ENCODE results near the gene FKBP14.

Gene FKBP14

DNA sequence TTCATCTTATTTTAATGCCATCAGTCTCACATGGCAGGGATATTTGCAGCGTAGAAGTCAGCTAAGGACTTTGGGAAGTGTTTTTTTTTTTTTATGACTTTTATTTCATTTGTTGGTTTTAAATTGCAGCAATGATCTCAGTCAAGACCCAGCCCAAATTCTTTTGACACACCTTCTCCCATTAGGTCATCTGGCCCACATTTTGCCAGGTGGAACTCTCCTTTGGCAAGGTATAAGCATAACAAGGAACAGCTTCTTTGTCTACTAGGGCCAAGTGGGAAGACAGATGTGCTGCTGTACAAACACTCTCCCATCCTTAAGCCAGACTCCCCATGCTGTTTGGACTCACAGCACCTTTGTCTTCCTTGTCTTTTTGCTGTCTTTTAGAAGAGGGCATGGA is 43.5 kb upstream of the FKBP14 start:
- Histone ChIP-seq H3F3A (ENCODE audit: insufficient read depth) (no peaks in the 10 kb centered on the region), H3K36me3 (ENCODE audit: low read length) (no peaks in the 10 kb centered on the region), H3K27ac (ENCODE audit: low read depth, low read length) (no peak overlapping the region), H3K4me3 (ENCODE audit: insufficient read depth, low read length, poor library complexity, severe bottlenecking) (no peak overlapping the region), H3K9ac (ENCODE audit: low read length) (no peak overlapping the region), H3K4me2 (ENCODE audit: low read depth, low read length, poor library complexity, severe bottlenecking) (no peak overlapping the region), H2AFZ (ENCODE audit: low read depth, low read length, severe bottlenecking) (no peak overlapping the region), H3K9me3 (ENCODE audit: insufficient read depth, low read length) (no peaks in the 10 kb centered on the region), H3K9me2 (replicated peaks; ENCODE audit: insufficient read depth, low read length) (no peaks in the 10 kb centered on the region), H4K20me1 (ENCODE audit: low read depth, low read length) (no peaks in the 10 kb centered on the region), H3K79me2 (ENCODE audit: insufficient read depth, low read length) (no peaks in the 10 kb centered on the region), H3K27me3 (ENCODE audit: low read length) (no peaks in the 10 kb centered on the region)
- TF ChIP-seq EZH2phosphoT487 (conservative IDR thresholded peaks at IDR 0.05; ENCODE audit: low read length): no peak
- TF ChIP-seq, protein P1, sequence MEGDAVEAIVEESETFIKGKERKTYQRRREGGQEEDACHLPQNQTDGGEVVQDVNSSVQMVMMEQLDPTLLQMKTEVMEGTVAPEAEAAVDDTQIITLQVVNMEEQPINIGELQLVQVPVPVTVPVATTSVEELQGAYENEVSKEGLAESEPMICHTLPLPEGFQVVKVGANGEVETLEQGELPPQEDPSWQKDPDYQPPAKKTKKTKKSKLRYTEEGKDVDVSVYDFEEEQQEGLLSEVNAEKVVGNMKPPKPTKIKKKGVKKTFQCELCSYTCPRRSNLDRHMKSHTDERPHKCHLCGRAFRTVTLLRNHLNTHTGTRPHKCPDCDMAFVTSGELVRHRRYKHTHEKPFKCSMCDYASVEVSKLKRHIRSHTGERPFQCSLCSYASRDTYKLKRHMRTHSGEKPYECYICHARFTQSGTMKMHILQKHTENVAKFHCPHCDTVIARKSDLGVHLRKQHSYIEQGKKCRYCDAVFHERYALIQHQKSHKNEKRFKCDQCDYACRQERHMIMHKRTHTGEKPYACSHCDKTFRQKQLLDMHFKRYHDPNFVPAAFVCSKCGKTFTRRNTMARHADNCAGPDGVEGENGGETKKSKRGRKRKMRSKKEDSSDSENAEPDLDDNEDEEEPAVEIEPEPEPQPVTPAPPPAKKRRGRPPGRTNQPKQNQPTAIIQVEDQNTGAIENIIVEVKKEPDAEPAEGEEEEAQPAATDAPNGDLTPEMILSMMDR (IDR thresholded peaks at IDR 0.05; ENCODE audit: insufficient read depth, low read length, poor library complexity, severe bottlenecking): no peak

DNA sequence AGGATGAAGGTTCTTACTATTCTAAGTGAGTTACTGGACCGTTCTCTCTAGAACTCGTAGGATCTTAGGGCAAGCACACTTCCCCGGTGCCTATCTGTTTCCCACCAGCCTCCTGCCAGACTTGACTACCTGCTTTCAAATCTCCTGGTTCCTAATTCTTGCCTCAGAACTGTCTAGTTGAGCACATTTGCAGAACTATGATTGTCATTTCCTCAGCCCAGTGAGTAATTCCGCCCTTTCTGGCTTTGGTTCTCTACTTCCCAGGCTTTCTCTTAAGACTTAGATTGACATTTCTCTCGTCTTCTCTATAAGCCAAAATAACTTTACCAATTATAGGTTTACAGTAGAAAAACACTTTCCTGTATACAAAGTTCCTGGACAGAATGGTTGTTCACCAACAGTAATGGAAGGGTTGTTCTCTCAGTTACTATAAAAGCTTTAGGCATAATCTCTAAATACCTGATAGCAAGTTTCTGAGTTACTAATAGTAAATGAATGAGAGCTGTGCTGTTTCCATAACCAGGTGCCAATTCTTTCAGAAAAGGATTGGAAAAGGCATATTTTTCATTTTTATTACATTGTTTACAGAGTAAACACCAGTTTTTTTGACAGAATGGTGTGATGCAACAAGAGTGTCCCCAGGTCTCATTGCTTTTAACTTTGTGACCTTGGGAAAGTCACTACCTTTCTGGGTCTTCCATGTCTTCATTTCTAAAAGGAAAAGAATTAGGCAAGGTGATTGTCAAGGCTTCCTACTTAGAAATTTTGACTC is 42.8 kb upstream of the FKBP14 start:
- Histone ChIP-seq H3K79me2 (ENCODE audit: insufficient read depth, low read length) (no peaks in the 10 kb centered on the region), H3K9me2 (replicated peaks; ENCODE audit: insufficient read depth, low read length) (no peaks in the 10 kb centered on the region), H3F3A (ENCODE audit: insufficient read depth) (no peaks in the 10 kb centered on the region), H3K27me3 (ENCODE audit: low read length) (no peaks in the 10 kb centered on the region), H3K9me3 (ENCODE audit: insufficient read depth, low read length) (no peaks in the 10 kb centered on the region), H3K4me3 (ENCODE audit: insufficient read depth, low read length, poor library complexity, severe bottlenecking) (no peak overlapping the region), H2AFZ (ENCODE audit: low read depth, low read length, severe bottlenecking) (no peak overlapping the region), H3K4me2 (ENCODE audit: low read depth, low read length, poor library complexity, severe bottlenecking) (no peak overlapping the region), H3K9ac (ENCODE audit: low read length) (no peak overlapping the region), H3K36me3 (ENCODE audit: low read length) (no peaks in the 10 kb centered on the region), H3K27ac (ENCODE audit: low read depth, low read length) (no peak overlapping the region), H4K20me1 (ENCODE audit: low read depth, low read length) (no peaks in the 10 kb centered on the region)
- no peak for TF ChIP-seq EZH2phosphoT487 (conservative IDR thresholded peaks at IDR 0.05; ENCODE audit: low read length)
- TF ChIP-seq, protein P1 (IDR thresholded peaks at IDR 0.05; ENCODE audit: insufficient read depth, low read length, poor library complexity, severe bottlenecking): no peak

- no peaks in the 10 kb centered on the region for H3F3A ChIP-seq (ENCODE audit: insufficient read depth)
- no peaks in the 10 kb centered on the region for H3K9me2 ChIP-seq (replicated peaks; ENCODE audit: insufficient read depth, low read length)
- H3K27ac ChIP-seq (ENCODE audit: low read depth, low read length): no peak overlapping the region
- no peaks in the 10 kb centered on the region for H4K20me1 ChIP-seq (ENCODE audit: low read depth, low read length)
- H3K36me3 ChIP-seq (ENCODE audit: low read length): no peaks in the 10 kb centered on the region
- no peaks in the 10 kb centered on the region for H3K9me3 ChIP-seq (ENCODE audit: insufficient read depth, low read length)
- no peaks in the 10 kb centered on the region for H3K79me2 ChIP-seq (ENCODE audit: insufficient read depth, low read length)
- H2AFZ ChIP-seq (ENCODE audit: low read depth, low read length, severe bottlenecking): no peak overlapping the region
- H3K4me3 ChIP-seq (ENCODE audit: insufficient read depth, low read length, poor library complexity, severe bottlenecking): no peak overlapping the region
- no peak overlapping the region for H3K4me2 ChIP-seq (ENCODE audit: low read depth, low read length, poor library complexity, severe bottlenecking)
- no peak overlapping the region for H3K9ac ChIP-seq (ENCODE audit: low read length)
- TF ChIP-seq, protein P1 (IDR thresholded peaks at IDR 0.05; ENCODE audit: insufficient read depth, low read length, poor library complexity, severe bottlenecking): no peak
- no peak for TF ChIP-seq EZH2phosphoT487 (conservative IDR thresholded peaks at IDR 0.05; ENCODE audit: low read length)
- H3K27me3 ChIP-seq (ENCODE audit: low read length): no peaks in the 10 kb centered on the region
Observed at GRCh38 chr7:30068117-30068516, 41.6 kb upstream of the FKBP14 start.

All from SU-DHL-6 (cell line).